Activated CD8-positive, alpha-beta memory T cell treated with anti-CD3 and anti-CD28 coated beads, Interleukin-2, amount 10 ng/mL, durations not matched to agents 7 days and 5 days (primary cell): ENCODE measurements around the gene B4GALT1. TPM values are rescaled to one million over a fixed set of nuclear protein-coding genes. Genes with fewer than 3 reads are reported as not detected.
"Not testable (repeated sequence)": the region's sequence is repeated elsewhere in the genome, so short reads cannot be mapped to it uniquely, and the experiment has no call there.

Experiments
- ATAC-seq: fragments of 150-1000 bp; cut with Tn5 transposase; one replicate; pipeline ENCODE4 v1.10.0; 2021; ENCODE audit warnings: moderate library complexity
- CTCF ChIA-PET: fragments of 350-600 bp; sonication (Branson Sonifier 250); formaldehyde crosslinking; loops from one replicate; lab custom pipeline; 2021; ENCODE audit warnings: antibody characterized with exemption; lab: Charles Lee
- DNase-seq: peaks from one replicate; pipeline ENCODE4 v3.0.0-alpha.2; 2020
- H3K27ac Mint-ChIP-seq: one replicate; pipeline ENCODE4 v1.8.0; 2021; ENCODE audit warnings: mild to moderate bottlenecking, mixed read lengths
- H3K27me3 Mint-ChIP-seq: one replicate; pipeline ENCODE4 v1.8.0; 2021; ENCODE audit warnings: mixed read lengths
- H3K36me3 Mint-ChIP-seq: one replicate; pipeline ENCODE4 v1.8.0; 2021; ENCODE audit warnings: mild to moderate bottlenecking, mixed read lengths
- H3K4me1 Mint-ChIP-seq: one replicate; pipeline ENCODE4 v1.8.0; 2021; ENCODE audit warnings: mixed read lengths
- H3K4me3 Mint-ChIP-seq: one replicate; pipeline ENCODE4 v1.8.0; 2021; ENCODE audit warnings: mild to moderate bottlenecking, moderate library complexity, mixed read lengths
- H3K9me3 Mint-ChIP-seq: one replicate; pipeline ENCODE4 v1.8.0; 2022; ENCODE audit warnings: low read depth, mixed read lengths
- total RNA-seq, 2 experiments: library from RNA; stranded (reverse); gene quantifications; one replicate each; pipeline ENCODE4 v1.2.3, GENCODE V29; 2021

The B4GALT1 gene
- total RNA-seq, 2 experiments from 2014 or later, result 33.8 to 35.2 TPM

GRCh38 chr9:33163433-33164137 is 3.6 kb downstream of the B4GALT1 start:
- Mint-ChIP-seq H3K9me3 (no peaks in the 10 kb centered on the region), H3K4me1 (peaks cover 79% of the 10 kb centered on the region), H3K36me3 (peaks cover 2% of the 10 kb centered on the region), H3K27me3 (no peaks in the 10 kb centered on the region), H3K4me3 (peak overlapping the region; percentile 93), H3K27ac (peak overlapping the region; percentile 71)
- CTCF ChIA-PET, result interaction anchor here (1.0 to 1.2 kb wide), 2 partner anchors 24 to 100 kb away, joined by 3 read pairs; no protein-coding TSS in a partner anchor
- ATAC-seq (no peak), DNase-seq (no peak)

DNA sequence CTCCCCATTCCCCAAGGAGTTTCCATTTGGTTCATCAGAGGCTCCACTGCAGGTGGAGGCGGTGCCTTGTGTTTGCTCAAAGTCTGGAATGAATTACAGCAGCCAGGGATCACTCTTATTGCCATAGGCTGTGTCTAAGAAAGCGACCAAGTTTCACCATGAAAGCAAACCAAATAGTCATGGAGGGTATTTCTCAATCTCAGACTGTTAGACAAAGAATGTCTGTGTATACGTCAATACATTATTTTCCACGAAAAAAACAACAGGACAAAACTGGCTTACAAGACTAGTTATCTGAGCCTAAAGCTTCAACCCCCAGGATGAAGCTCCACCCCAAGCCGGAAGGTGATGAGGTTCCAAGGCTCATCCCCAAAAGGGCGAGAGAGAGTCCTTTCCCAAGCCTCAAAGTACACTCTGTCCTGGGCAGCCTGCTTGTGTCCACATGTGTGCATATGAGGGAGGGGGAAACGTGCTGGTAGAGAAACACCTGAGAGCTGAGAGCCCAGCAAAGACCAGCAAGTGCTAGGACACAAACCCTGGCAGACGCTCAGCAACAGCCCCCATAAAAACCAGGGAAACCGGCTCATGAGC is 4.3 kb downstream of the B4GALT1 start:
- Mint-ChIP-seq H3K9me3 (no peaks in the 10 kb centered on the region), H3K4me3 (no peak overlapping the region), H3K27ac (no peak overlapping the region), H3K36me3 (peaks cover 2% of the 10 kb centered on the region), H3K4me1 (peaks cover 79% of the 10 kb centered on the region), H3K27me3 (no peaks in the 10 kb centered on the region)
- ATAC-seq (no peak), DNase-seq (no peak)
- CTCF ChIA-PET, result interaction anchor here (1.0 to 1.2 kb wide), 2 partner anchors 23 to 101 kb away, joined by 3 read pairs; no protein-coding TSS in a partner anchor

DNA sequence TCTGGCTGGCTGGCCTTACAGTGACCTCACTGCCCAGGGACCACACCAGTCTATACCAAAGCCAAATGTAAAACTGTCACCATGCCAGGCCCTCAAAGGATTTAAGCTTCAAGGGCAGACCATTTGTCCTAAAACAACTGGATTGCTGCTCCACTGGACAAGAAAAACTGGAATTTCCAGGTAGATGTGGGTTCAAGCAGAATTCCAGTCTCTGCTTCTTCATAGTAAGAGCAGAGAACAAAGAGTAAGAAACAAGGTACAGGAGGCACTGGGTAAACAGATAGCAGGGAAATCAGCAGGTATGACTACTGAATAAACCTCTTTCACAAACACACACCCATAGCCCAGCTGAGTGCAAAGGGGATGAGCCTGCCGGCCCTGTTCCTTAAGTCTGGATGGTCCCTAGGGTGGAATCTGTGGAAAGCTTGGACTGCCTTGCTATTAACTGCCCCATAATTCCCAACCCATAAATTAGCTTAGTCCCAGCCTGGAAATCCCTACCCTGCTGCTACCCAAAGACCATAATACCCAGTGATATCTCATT is 5.5 kb downstream of the B4GALT1 start:
- CTCF ChIA-PET, result interaction anchor here (0.9 to 2.8 kb wide), 4 partner anchors 9 to 86 kb away, joined by 3 to 13 read pairs (median 4); partner anchors contain the start of gene SMU1
- Mint-ChIP-seq H3K9me3 (no peaks in the 10 kb centered on the region), H3K36me3 (peaks cover 2% of the 10 kb centered on the region), H3K27me3 (no peaks in the 10 kb centered on the region), H3K4me3 (no peak overlapping the region), H3K4me1 (peaks cover 84% of the 10 kb centered on the region), H3K27ac (peak overlapping the region; percentile 96)
- ATAC-seq (no peak), DNase-seq (no peak)

- Mint-ChIP-seq H3K36me3 (peaks cover 2% of the 10 kb centered on the region), H3K4me1 (peaks cover 87% of the 10 kb centered on the region), H3K9me3 (no peaks in the 10 kb centered on the region), H3K27ac (peak overlapping the region; percentile 96), H3K4me3 (peak overlapping the region; percentile 50), H3K27me3 (no peaks in the 10 kb centered on the region)
- CTCF ChIA-PET, result interaction anchor here (0.9 to 2.8 kb wide), 4 partner anchors 10 to 85 kb away, joined by 3 to 13 read pairs (median 4); partner anchors contain the start of gene SMU1
- DNase-seq (peak; percentile 77), ATAC-seq (peak; percentile 46)
Measured at GRCh38 chr9:33161011-33161588, 6.0 kb downstream of the B4GALT1 start.

DNA sequence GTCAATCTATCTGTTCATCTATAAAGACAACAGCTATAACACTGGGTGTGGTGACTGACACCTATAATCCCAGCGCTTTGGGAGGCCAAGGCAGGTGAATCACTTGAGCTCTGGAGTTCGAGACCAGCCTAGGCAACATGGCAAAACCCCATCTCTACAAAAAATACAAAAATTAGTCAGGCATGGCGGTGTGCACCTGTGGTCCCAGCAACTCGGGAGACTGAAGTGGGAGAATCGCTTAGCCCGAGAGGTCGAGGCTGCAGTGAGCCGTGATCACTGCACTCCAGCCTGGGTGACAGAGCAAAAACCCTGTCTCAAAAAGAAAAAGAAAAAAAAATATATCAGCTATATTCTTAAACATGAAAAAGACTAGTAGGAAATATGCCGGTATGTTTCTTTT is 6.7 kb downstream of the B4GALT1 start:
- ATAC-seq, H3K9me3 Mint-ChIP-seq, H3K36me3 Mint-ChIP-seq, DNase-seq, H3K27me3 Mint-ChIP-seq: not testable (repeated sequence)
- CTCF ChIA-PET, result interaction anchor here (1.4 to 2.8 kb wide), 3 partner anchors 10 to 84 kb away, joined by 3 to 13 read pairs (median 5); partner anchors contain the start of gene SMU1
- H3K4me1 Mint-ChIP-seq, result peaks cover 87% of the 10 kb centered on the region
- peak overlapping the region; percentile 96 for H3K27ac Mint-ChIP-seq
- H3K4me3 Mint-ChIP-seq, result peak overlapping the region; percentile 50

- peaks cover 4% of the 10 kb centered on the region for H3K36me3 Mint-ChIP-seq
- ATAC-seq, result peak; percentile 69
- H3K27ac Mint-ChIP-seq, result peak overlapping the region; percentile 96
- DNase-seq, result peak; percentile 82
- no peaks in the 10 kb centered on the region for H3K27me3 Mint-ChIP-seq
- no peaks in the 10 kb centered on the region for H3K9me3 Mint-ChIP-seq
- H3K4me3 Mint-ChIP-seq, result peak overlapping the region; percentile 55
- CTCF ChIA-PET, result interaction anchor here (1.2 to 2.8 kb wide), 4 partner anchors 9 to 79 kb away, joined by 3 to 13 read pairs (median 4); no protein-coding TSS in a partner anchor
- H3K4me1 Mint-ChIP-seq, result peaks cover 86% of the 10 kb centered on the region
Measured at GRCh38 chr9:33159777-33160127, 7.4 kb downstream of the B4GALT1 start.

DNA sequence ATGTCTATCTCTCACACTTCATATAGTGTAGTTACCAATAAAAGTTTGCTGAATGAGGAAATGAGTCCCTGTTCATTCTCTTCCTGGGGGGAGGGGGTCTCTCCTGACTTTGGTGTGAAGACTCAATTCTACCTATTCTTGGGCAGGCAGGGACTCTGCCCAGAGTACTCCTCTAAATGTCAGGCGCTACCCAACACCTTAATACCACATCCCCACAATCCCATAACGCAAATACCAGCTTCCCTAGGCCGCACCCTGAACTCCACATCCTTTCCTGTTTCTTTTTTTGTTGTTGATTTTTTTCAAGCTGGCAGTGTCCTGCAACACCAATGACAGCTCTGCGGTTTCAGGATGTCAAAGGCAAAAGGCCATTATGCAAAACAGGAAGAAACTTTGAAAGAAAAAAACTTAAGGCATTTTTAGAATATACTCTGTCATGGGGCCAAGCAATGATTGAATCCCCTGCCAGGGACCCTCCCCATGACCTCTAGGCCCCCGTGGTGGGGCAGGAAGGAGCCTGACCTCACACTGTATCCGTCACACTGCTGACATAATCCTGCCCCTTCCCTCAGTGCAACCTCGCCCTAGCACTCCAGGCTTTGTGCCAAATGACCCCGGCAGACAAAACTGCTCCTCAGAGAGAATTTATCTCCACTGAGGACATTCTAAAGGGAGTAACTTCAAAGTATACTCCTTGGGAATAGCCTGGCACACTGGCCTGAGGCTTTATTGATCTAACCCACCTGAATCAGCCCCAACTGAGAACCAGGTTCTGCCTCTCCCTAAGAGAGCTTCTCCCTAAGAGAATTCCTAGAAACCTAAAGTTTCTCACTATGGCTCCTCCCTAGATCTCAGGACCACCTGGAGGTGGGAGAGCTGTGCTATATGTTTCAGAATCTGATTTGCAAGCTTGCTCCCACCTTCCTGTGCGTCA is 8.0 kb downstream of the B4GALT1 start:
- H3K27ac Mint-ChIP-seq, result peak overlapping the region; percentile 96
- peak overlapping the region; percentile 55 for H3K4me3 Mint-ChIP-seq
- DNase-seq, result peak; percentile 73
- H3K27me3 Mint-ChIP-seq, result no peaks in the 10 kb centered on the region
- ATAC-seq, result peak; percentile 43
- CTCF ChIA-PET, result interaction anchor here (1.2 to 2.8 kb wide), 5 partner anchors 8 to 78 kb away, joined by 3 to 13 read pairs (median 4); no protein-coding TSS in a partner anchor
- peaks cover 87% of the 10 kb centered on the region for H3K4me1 Mint-ChIP-seq
- H3K9me3 Mint-ChIP-seq, result no peaks in the 10 kb centered on the region
- peaks cover 5% of the 10 kb centered on the region for H3K36me3 Mint-ChIP-seq

DNA sequence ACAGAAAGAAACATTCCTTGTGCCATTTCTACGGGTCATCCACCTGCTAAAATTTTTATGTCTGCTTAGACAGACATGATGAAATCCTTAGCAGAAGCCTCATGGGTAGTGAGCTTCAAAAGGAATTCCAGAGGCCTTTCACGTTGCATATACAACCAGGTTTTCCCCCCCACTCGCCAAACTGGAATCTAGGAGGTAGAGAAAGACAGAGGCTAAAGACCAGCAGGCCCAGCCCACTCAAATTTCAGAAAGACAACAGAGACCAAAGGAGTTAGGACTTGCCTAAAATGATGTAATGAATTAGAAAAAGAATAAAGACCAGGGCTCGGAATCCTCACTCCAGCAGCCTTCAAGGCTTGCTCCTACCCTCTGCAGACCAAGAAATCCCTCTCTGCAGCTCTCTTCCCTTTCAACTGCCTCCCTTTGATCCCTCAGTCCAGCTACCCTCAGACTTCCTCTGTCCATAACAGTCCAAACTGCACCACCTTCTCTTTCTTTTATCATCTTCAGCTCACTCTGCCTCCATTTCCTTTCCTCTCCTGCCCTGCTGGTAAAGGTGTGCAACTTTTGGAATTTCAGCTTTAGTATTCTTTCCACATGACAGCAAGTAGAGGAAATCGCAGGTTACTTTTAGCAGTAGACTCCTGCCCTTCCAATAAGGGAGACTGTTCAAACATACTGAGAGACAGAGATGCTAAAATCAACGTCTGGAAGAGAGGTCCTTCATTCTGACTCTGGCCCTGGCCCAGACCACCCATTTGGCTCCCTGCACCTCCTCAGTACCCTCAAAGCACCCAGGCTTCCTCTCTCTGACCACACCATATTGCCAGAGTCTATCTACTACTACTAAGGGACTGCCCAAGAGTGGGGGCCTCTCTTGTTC is 8.9 kb downstream of the B4GALT1 start:
- Mint-ChIP-seq H3K4me1 (peaks cover 88% of the 10 kb centered on the region), H3K4me3 (no peak overlapping the region), H3K9me3 (no peaks in the 10 kb centered on the region), H3K27ac (peak overlapping the region; percentile 96), H3K36me3 (peaks cover 8% of the 10 kb centered on the region), H3K27me3 (no peaks in the 10 kb centered on the region)
- ATAC-seq (peak; percentile 3), DNase-seq (no peak)
- CTCF ChIA-PET, result interaction anchor here (1.3 to 1.6 kb wide), 3 partner anchors 7 to 18 kb away, joined by 3 to 5 read pairs (median 5); no protein-coding TSS in a partner anchor

GRCh38 chr9:33155393-33155792 is 11.7 kb downstream of the B4GALT1 start:
- H3K9me3 Mint-ChIP-seq, result no peaks in the 10 kb centered on the region
- no peaks in the 10 kb centered on the region for H3K27me3 Mint-ChIP-seq
- CTCF ChIA-PET, result no interaction called here
- peaks cover 11% of the 10 kb centered on the region for H3K36me3 Mint-ChIP-seq
- H3K4me3 Mint-ChIP-seq, result no peak overlapping the region
- peaks cover 75% of the 10 kb centered on the region for H3K4me1 Mint-ChIP-seq
- no peak overlapping the region for H3K27ac Mint-ChIP-seq
- ATAC-seq, result no peak
- peak; percentile 26 for DNase-seq

- peak overlapping the region; percentile 16 for H3K27ac Mint-ChIP-seq
- H3K36me3 Mint-ChIP-seq, result peaks cover 12% of the 10 kb centered on the region
- no peak overlapping the region for H3K4me3 Mint-ChIP-seq
- no peak for ATAC-seq
- CTCF ChIA-PET, result interaction anchor here (0.7 kb wide), 1 partner anchor 11 kb away, joined by 3 read pairs; no protein-coding TSS in a partner anchor
- H3K27me3 Mint-ChIP-seq, result no peaks in the 10 kb centered on the region
- peaks cover 66% of the 10 kb centered on the region for H3K4me1 Mint-ChIP-seq
- no peaks in the 10 kb centered on the region for H3K9me3 Mint-ChIP-seq
- DNase-seq, result no peak
Measured at GRCh38 chr9:33154371-33154770, 12.8 kb downstream of the B4GALT1 start.

- H3K4me1 Mint-ChIP-seq, result peaks cover 58% of the 10 kb centered on the region
- H3K27me3 Mint-ChIP-seq, result no peaks in the 10 kb centered on the region
- ATAC-seq (no peak), DNase-seq (no peak)
- H3K36me3 Mint-ChIP-seq, result peaks cover 12% of the 10 kb centered on the region
- H3K9me3 Mint-ChIP-seq, result no peaks in the 10 kb centered on the region
- peak overlapping the region; percentile 63 for H3K27ac Mint-ChIP-seq
- peak overlapping the region; percentile 23 for H3K4me3 Mint-ChIP-seq
- CTCF ChIA-PET, result no interaction called here
Measured at GRCh38 chr9:33153666-33154065, 13.5 kb downstream of the B4GALT1 start.
